GM12892 (cell line): ENCODE measurements around the gene RFNG.

Experiments used
- DNase-seq: peaks from one replicate; pipeline ENCODE4 v3.0.0; 2011; ENCODE audit not compliant: insufficient read length
- FAIRE-seq: peaks from 2 replicates; lab custom pipeline; 2011; peaks lifted over from hg19 to GRCh38; lab: Jason Lieb, UNC
- POLR2A ChIP-seq: IDR thresholded peaks from 2 replicates; pipeline ENCODE4 v1.6.1; 2011; ENCODE audit warnings: low read depth, low read length, control low read depth
- POLR2AphosphoS5 ChIP-seq: IDR thresholded peaks from 2 replicates; pipeline ENCODE4 v1.6.1; 2011; ENCODE audit warnings: low read depth, low read length, control low read depth
- TAF1 ChIP-seq: IDR thresholded peaks from 2 replicates; pipeline ENCODE4 v1.6.1; 2011; ENCODE audit warnings: low read depth, mild to moderate bottlenecking, control low read depth, low read length, borderline replicate concordance

RFNG gene

DNA sequence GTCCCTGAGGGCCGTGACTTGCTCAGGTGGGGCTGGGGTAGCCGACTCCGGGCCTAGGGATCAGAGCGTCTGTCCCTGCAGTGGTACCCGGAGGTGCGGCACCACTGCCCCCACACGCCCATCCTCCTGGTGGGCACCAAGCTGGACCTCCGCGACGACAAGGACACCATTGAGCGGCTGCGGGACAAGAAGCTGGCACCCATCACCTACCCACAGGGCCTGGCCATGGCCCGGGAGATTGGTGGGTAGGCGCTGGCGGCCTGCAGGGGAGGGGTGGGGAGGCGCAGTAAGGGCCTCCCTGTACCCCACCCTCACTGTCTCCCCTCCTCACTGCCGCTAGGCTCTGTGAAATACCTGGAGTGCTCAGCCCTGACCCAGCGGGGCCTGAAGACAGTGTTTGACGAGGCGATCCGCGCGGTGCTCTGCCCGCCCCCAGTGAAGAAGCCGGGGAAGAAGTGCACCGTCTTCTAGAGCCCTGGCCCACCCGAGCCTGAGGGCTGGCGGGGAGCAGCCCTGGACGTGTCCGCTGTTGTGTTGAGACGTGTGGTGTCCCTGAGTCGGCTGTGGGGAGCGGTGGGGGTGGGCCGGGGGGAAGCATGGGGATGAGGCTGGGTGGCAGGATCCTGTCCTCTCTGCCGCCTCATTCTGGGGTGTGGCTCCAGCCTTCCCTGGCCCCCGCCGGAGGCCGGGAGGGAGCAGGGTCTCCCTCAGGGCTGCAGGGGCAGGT lies 18.1 kb downstream of the RFNG start:
- DNase-seq (no peak), FAIRE-seq (no peak)
- TF ChIP-seq POLR2AphosphoS5 (no peak), POLR2A (no peak), TAF1 (no peak)

DNA sequence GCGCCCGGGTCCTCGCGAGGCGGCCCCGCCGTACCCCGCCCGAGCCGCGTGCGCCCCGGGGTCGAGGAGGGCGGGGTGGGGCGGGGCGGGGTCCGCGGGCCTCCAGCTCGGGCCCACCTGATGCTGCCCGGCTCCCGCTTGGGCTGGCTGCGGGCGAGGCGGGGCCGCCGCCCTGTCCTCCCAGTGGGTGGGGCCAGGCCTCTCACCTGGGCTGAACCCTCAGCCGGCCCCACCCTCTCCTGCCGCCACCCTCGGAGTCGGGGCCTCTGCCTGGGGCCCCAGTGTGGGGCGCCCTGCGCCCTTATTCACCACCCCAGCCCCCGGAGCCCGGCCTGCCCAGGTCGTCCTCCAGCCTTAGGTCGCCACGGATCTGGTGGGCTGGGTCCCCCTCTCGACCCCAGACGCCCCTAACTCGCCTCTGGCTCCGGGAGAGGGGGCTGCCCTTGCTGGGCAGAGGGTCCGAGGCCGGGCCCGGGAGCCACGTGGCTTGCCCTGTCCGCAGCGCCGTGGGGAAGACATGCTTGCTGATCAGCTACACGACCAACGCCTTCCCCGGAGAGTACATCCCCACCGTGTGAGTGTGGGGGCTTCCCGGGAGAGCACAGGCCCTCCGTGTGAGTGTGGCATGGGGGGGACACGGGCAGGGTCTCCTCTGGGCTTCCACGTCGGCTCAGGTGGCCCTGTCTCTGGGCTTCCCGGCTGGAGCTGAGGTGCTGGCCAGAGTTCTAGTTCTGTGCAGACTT lies 19.6 kb downstream of the RFNG start:
- FAIRE-seq (no peak), DNase-seq (no peak)
- TF ChIP-seq TAF1: no peak
- no peak for TF ChIP-seq POLR2AphosphoS5
- no peak for TF ChIP-seq POLR2A

DNA sequence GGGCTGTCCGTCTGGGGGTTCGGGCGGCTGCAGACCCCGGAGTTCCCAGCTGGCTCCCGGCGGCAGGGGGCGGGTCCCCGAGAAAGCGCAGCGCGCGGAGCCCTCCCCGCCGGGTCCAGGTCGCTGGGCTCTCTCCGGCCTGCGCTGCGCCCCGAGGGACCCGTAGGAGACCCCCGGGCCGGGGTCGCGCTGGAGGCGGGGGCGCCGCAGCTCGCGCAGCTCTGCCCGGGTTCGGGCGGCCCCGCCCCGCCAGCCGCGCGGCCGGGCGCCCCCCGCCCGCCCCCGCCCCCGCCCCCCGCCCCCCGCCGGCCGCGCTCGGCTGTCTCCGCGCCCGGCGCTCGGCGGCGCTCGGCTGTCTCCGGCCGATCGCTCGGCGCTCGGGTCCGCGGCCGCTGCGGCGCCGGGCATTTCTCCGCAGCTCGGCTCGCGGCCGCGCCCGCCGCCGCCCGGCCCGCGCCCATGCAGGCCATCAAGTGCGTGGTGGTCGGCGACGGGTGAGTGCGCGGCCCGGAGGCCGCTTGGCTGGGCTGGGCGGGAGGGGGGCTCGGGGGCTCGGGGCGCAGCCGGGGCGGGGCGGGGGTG lies 20.2 kb downstream of the RFNG start, which contains the start of gene RAC3:
Gene RAC3 (plus strand): TSS at position 376 of the 582 bp plus-strand sequence. CDS start 84 bp downstream, at position 460.
- FAIRE-seq: peak; percentile 38
- TF ChIP-seq POLR2A (no peak), TAF1 (no peak), POLR2AphosphoS5 (no peak)
- no peak for DNase-seq

DNA sequence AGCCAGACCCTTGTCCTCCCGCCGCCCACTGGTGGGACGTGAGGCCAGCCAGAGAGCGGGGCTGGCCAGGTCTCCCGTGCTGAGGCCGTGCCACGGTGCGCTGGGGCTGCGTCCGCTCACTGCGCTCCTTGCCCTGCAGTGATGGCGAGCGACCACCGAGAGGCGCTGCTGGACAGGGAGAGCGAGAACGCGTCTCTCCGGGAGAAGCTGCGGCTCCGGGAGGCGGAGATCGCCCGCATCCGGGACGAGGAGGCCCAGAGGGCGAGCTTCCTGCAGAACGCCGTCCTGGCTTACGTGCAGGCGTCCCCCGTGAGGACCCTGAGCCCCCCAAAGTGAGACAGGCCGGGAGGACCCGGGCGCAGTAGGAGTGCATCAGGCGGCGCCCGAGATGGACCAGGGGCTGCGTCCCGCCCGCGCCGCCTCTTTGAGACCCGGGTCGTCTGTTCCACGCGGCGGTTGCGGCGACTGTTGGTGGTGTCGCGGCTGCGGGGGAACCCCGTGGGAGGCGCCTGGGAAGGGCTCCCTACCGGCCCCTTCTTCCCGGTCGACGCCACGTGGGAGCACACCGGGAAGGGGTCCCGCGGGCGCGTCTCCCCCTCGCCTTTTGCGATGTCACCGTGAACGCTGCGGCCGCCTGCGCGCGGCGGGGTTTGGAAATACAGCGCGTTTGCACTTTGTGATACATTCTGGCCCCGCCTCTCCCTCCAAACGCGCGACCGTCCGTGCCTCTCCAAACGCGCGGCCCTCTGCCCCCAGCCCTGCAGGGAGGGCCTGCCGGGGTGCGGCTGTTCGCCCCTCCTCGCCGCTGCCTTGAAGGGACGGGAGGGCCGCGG lies 20.9 kb downstream of the RFNG start:
- FAIRE-seq (peak; percentile 76), DNase-seq (peak; percentile 93)
- TF ChIP-seq POLR2A (no peak), TAF1 (no peak), POLR2AphosphoS5 (no peak)

DNA sequence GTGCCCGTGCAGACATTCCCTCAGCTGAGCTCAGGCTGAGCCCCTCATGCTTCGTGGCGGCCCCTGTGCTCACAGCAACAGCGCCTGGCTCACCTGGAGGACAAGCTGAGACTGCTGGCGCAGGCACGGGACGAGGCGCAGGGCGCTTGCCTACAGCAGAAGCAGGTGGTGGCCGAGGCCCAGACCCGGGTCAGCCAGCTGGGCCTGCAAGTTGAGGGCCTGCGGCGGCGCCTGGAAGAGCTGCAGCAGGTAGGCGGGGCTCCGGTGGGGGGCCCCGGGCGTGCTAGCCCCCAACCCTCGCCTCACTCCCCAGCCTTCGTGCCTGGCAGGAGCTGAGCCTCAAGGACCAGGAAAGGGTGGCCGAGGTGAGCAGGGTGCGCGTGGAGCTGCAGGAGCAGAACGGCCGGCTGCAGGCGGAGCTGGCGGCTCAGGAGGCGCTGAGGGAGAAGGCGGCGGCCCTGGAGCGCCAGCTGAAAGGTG lies 21.6 kb downstream of the RFNG start:
- no peak for TF ChIP-seq TAF1
- TF ChIP-seq POLR2AphosphoS5: no peak
- TF ChIP-seq POLR2A: no peak
- FAIRE-seq (no peak), DNase-seq (no peak)

DNA sequence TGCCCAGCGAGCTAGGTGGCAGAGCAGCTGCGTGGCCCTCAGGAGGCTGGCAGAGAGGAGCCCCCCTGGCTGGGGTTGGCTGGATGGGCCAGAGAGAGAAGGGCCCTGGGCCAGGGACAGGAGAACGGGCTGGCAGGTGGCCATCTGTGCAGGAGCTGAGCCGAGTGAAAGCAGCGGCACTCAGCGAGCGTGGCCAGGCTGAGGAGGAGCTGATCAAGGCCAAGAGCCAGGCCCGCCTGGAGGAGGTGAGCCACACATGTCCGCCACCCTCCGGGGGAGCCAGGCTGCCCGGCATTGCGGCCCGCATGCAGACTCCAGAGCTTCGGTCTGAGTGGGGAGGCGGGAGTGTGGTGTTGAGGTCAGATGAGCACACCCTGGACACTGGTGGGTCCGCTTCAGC lies 22.2 kb downstream of the RFNG start:
- FAIRE-seq: no peak
- DNase-seq: no peak
- TF ChIP-seq TAF1: no peak
- no peak for TF ChIP-seq POLR2A
- TF ChIP-seq POLR2AphosphoS5: no peak

DNA sequence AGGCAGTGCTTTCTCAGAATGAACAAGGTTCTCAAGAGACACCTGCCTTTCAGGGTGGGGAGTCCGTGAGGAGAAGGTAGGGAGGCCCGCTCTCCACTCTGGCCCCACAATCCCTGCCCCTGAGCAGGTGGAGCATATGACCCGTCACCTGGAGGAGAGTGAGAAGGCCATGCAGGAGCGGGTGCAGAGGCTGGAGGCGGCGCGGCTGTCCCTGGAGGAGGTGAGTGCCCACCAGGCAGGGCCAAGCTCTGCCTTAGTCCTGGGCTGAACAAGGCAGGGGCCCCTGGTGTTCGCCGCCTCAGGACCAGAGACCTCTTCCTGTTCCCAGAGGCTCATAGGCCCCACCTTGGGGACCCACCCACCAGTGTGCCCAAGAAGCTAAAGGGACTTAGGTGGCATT lies 22.6 kb downstream of the RFNG start:
- DNase-seq: no peak
- no peak for TF ChIP-seq POLR2AphosphoS5
- TF ChIP-seq POLR2A: no peak
- no peak for TF ChIP-seq TAF1
- no peak for FAIRE-seq

DNA sequence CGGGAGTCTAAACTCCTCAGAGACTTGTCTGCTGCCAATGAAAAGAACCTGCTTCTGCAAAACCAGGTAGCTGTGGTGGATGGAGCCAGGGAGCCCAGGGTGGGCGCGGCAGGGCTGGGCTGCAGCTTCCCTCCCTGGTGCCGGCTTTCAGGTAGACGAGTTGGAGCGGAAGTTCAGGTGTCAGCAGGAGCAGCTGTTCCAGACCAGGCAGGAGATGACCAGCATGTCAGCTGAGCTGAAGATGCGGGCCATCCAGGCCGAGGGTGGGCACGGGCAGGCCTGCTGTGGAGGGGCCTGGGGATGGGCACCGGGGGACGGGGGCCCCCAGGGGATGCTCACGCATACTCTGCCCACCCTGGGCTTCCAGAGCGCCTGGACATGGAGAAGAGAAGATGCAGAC lies 23.4 kb downstream of the RFNG start:
- DNase-seq (no peak), FAIRE-seq (no peak)
- TF ChIP-seq POLR2AphosphoS5 (no peak), POLR2A (no peak), TAF1 (no peak)

DNA sequence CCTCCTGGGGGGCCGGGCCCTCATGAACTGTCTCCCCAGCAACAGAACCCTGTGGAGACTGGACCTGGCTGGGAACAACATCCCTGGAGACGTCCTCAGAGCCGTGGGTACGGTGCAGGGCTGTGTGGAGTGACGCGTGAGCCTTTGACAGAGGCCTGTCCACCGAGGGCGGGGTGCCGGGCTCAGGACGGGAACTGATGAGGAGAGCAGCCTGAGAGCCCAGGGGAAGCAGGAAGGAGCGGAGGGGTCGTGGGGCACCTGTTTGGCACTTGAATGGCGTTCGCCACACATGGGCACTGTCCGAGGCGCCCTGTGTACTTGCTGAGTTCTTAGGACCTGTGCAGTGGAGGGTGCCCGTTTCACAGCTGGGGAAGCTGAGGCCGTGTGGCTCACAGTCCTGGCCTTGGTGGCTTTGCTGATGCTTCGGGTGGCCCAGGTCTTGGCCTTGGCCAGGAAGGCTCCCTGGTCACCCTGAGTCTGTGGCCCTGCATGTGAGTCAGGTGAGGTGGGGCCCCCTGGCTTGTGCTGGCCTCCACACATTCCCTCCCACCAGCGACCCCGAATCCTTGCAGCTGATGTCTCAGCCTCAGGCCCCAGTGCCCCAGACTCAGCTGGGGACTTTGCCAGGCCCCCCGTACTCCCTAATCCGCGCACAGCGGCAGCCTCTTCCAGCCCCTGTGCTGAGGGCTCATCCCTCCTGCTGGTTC lies 26.1 kb downstream of the RFNG start:
- DNase-seq (no peak), FAIRE-seq (no peak)
- TF ChIP-seq TAF1: no peak
- no peak for TF ChIP-seq POLR2A
- TF ChIP-seq POLR2AphosphoS5: no peak

DNA sequence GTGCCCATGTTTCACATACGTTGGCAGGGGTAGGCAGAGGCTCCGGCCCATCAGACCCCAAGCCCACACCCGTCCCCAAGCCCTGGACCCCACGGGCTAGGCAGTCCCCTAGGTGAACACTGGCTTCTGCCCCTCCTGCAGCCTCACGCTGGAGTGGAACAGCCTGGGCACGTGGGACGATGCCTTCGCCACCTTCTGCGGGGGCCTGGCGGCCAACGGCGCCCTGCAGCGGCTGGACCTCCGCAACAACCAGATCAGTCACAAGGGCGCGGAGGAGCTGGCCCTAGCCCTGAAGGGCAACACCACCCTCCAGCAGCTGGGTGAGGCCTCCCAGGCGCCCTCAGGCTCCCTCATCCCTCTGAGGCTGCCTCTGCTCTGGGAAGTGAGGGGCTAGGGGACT lies 26.8 kb downstream of the RFNG start:
- no peak for TF ChIP-seq POLR2A
- no peak for TF ChIP-seq POLR2AphosphoS5
- no peak for TF ChIP-seq TAF1
- no peak for DNase-seq
- no peak for FAIRE-seq
